ENCODE data around the gene NCR3LG1.
"Not testable (repeated sequence)": the region's sequence is repeated elsewhere in the genome, so short reads cannot be mapped to it uniquely, and the experiment has no call there.

NCR3LG1 gene

DNA sequence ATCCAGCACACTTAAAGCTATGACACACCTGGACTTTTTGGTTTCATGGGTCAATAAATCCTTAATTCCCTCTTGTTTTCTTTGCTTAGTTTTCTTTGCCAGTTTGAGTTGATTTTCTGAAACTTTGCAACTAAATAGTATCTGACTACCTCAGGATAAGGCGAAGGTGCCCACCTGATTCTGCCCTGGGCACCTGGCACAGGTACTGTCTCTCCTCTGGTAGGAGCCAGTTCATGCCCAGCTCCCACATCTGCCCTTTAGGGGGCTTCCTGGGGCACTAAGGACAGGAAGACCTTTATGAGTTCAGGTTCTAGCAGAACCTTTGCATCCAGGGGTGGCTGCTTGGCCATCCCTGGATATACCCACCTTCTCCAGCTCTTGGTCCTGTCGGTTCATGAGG is 56.4 kb downstream of the NCR3LG1 start:
- in situ Hi-C loops (cut with MboI; ENCODE audit: low sequenced_read_pairs), result no loop called here

DNA sequence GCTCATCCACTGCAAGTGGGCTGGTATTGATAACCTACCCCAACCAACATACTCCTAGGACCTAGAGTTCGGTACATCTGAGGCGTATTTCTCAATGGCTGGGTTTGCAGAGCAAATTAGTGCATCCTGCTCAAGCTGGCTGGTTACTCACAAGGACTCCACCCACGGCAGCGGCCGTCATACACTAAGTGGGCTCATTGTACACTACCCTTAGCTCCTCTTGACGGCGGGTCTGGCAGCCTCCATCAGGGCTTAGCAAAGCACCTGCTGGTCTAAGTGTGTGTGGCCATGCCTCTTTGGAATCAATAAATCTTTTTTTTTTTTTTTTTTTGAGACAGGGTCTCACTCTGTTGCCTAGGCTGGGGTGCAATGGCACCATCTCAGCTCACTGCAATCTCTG is 57.0 kb downstream of the NCR3LG1 start:
- in situ Hi-C loops (cut with MboI; ENCODE audit: low sequenced_read_pairs), result no loop called here

DNA sequence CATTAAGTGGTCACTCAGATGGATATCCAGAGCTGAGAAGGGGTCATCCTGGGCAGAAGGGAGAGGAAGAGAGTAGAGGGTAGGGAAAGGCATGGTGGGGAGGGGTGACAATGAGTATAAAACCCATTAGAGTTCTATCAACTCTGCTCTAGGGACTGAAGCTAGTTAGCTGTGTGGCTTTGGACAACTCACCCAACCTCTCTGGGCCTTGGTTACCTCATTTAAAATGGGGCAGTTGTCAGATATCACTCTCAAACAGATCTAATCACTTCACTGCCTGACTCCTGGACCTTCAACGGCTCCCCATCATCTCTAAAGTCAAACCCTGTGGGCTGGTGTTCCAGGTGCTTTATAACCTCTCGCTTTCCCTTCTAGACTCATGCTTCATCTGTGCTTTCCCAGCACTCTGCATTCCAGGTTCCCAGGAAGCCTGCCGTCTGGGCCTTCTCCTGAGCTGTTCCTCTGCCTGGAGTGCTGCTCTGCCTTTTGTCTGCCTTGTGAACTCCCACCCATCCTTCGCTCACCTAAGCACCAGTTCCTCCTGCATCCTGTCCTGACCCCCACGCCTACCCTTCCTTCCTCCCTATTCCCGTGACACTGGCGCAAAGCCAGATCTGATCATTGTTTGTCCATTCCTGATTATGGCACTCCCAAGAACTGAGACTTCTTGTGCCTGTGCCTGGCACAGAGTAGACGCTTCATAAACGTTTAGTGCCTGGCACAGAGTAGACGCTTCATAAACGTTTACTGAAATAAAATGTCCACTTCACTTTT is 59.2 kb downstream of the NCR3LG1 start:
- in situ Hi-C loops (cut with MboI; ENCODE audit: low sequenced_read_pairs), result no loop called here

DNA sequence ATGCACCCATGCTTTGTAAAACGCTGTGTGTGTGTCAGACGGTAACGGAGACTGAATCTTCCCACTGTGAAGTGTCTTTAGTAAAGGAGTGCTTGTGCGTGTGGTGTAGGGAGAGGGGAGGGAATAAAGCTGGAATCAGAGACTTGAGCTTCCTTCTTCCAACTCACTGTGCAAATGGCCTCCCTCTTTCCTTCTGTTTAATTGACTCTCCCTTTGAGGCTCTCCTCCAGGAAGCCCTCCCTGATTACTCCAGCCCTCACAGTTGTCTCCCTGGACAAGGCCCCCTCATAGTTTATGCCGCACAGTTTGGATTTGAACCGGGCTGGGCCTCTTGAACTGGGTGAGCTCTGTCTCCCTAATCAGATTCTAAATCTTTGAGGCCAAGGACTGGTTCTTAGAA is 59.8 kb downstream of the NCR3LG1 start:
- in situ Hi-C loops (cut with MboI; ENCODE audit: low sequenced_read_pairs), result no loop called here

DNA sequence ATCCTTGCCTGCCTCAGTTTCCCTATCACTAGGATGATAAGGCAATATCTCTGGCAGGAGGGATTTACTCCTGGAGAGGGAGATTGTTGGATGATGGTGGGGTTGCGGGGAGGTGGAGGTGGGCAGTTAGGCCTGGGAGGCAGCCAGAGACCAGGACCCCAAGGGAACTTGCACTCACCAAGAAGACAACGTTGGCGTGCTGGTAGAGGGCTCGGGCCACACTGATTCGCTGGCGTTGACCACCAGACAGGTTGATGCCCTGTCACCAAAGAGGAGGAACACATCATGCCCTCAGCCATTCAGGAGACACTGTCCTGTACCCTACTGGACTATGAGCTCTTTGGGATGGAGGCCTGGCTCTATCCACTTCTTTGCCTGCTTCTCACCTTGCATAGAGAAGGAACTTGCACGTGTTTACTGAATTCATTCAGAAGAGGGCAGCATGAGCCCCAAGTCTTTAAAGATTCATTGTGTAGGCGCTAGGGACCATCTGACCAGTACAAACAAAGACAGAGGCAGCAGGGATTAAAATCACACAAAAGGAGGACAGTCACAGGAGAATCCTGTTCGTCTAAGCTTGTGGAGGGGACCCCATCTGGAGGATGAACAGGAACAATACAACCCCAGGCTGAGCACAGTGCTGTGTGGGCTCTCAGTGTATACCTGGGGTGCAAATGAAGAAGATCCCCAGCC is 61.0 kb downstream of the NCR3LG1 start:
- in situ Hi-C loops (cut with MboI; ENCODE audit: low sequenced_read_pairs), result no loop called here

DNA sequence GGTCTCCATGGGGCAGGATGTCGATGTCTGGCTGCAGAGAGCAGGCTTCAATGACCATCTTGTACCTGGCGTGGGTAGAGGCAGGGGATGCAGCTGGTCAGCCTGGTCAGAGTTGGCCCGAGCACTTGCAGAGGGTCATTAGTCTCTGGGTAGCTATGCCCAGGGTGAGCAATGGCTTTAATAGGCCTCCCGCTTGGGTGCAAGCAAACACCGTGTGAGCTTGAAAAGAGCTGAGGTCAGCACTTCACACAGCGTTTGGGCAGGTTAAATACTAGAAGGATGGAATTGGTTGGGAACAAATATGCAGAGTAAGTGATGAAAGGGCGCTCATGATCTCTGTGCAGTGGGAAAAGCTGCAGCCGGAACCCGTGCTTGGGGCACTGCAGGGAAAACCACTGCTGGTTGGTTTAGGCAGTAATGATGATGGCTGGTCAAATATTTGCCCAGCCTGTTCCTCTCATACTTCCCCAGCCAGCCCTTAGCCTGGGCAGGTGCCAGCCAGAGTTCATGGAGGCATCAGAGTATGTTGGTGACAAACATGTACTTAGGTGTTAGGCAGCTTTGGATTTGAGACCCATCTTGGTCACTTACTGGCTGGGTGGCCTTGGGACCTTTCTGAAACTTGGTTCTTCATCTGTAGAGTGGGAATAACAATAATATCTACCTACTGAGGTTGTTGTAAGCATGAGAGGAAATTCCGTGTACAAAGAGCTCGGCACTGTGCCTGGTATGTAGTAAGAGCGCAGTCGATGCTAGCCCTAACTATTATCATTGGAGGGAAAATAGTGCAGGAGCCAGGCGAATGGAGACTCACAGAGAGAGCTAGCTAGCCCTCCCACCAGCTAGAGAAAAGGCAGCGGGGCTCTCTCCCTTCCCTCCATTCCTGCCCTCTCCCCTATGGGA is 62.1 kb downstream of the NCR3LG1 start:
- in situ Hi-C loops (cut with MboI; ENCODE audit: low sequenced_read_pairs), result no loop called here

DNA sequence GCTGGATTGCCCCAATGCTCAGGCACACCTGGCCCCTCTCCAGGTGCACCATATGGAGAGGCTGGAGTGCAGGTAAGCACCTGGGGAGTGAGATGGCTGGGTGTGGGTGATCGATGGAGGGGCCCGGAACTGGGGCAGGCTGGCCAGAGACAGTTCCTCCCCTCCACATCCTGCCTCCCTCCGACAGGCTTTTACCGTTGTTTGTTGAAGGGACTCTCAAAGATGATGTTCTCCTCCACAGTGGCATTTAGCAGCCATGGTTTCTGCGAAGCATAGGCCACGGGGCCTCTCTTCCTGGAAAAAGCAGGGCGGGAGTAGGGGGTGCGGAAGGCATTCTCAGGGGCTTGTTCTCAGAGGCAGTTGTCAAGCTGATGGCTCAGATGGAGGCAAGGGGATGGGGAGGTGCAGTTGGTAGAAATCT is 62.7 kb downstream of the NCR3LG1 start:
- in situ Hi-C loops (cut with MboI; ENCODE audit: low sequenced_read_pairs), result no loop called here

DNA sequence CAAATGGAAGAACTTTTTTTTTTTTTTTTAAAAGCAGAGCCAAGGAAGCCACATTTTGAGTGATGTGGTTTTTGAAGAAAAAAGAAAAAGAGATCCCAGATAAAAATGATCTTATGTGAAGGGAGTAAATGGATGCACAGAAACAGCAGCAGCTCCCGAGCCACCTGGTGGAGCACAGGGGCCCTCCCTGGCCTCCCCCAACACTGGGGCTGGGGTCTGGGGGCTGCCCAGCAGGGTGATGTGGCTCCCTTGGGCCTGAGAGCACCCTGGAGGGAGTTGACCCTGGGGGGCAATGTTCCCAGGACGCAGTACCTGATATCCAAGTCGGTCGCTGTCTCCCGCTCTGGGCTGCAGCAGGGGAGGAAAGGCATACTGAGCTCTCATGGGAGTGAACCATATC is 63.4 kb downstream of the NCR3LG1 start:
- in situ Hi-C loops (cut with MboI; ENCODE audit: low sequenced_read_pairs), result no loop called here

DNA sequence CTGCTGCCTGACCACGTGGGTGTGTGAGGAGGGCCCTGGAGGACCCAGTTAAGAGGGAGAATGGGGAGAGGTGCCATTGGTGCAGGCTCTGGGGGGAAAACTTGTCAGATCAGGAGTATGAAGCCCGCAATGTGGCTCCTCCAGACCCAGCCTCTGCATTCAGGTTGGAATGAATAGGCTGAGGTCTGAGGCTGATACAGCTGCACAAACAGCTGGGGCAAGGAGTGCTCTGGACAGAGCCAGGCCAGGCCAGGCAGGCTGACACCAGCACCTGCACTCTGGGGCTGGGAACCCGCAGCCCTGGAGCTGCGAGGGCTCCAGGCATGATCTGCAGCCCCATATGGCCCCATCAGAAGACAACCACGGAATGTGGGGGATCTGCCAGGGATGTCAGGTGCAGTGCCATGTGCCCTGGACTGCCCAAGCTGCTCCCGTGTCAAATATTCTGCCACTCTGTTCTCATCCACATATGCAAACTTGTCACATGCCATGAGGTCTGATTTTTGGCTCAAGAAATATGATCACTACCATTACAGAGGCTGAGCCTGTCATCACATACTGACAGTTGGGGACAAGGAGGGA is 64.0 kb downstream of the NCR3LG1 start:
- in situ Hi-C loops (cut with MboI; ENCODE audit: low sequenced_read_pairs), result no loop called here

DNA sequence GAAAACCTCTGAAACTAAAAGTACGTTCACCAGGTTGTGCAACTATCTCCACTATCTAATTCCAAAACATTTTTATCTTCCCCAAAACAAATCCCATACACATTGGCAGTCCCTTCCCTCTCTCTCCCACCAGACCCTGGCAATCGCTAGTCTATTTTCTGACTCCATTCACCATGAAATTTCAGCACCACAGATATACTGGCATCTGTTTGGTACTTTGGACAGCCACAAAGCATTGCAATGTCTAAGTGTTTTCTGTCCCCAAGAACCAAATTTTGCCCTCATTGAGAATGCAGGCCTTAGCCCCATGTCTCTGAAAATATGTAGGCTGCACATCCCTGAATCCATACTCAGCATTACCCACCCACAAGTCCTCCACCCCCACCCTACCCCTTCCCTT is 64.9 kb downstream of the NCR3LG1 start:
- in situ Hi-C loops (cut with MboI; ENCODE audit: low sequenced_read_pairs), result no loop called here

DNA sequence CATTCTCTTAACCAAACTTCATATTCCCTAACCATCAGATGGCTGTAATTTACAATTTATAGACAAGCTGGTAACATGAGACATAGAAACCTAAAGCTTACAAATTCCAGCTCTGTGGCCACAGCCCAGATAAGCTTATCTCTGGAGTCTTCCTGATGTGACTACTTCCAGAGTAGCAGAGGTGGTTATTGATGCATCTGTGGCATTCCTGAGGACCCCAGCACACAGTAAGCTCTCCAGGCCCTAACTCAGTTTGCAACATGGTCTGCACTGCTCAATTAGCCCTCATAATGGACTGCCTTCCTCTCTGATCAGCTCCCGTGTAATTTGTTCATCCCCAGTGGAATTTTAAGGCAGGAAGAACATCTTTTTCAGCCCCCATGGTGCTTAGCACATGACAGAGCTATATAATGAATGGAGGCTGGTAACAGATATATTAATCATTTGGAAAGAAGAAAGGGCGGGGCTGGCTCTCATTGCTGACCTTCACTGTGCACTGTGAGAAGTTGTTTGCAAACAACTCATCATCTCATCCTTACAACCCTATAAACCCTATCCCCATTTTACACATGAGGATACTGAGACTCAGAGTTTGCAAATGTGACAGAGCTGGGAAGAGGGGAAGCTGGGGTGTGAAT is 67.0 kb downstream of the NCR3LG1 start:
- in situ Hi-C loops (cut with MboI; ENCODE audit: low sequenced_read_pairs), result no loop called here

DNA sequence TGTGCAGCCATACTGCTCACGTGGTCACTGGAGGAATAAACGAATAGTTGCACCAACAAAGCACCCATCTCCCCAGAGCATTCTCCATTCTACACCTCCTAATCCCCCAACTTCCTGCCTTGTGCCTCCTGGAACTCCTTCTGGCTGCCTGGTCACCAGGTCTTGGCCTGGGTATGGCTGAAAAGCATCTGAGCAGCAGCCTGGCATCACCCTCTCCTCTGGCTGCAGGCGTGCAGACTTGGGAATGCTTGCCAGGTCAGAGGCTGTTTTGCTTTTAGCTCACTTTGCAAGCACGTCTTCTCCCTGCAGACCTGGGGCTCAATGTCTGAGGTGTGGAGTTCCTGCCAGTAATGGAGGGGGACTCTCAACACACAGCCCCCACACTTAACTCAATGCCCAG is 70.2 kb downstream of the NCR3LG1 start:
- in situ Hi-C loops (cut with MboI; ENCODE audit: low sequenced_read_pairs), result no loop called here

DNA sequence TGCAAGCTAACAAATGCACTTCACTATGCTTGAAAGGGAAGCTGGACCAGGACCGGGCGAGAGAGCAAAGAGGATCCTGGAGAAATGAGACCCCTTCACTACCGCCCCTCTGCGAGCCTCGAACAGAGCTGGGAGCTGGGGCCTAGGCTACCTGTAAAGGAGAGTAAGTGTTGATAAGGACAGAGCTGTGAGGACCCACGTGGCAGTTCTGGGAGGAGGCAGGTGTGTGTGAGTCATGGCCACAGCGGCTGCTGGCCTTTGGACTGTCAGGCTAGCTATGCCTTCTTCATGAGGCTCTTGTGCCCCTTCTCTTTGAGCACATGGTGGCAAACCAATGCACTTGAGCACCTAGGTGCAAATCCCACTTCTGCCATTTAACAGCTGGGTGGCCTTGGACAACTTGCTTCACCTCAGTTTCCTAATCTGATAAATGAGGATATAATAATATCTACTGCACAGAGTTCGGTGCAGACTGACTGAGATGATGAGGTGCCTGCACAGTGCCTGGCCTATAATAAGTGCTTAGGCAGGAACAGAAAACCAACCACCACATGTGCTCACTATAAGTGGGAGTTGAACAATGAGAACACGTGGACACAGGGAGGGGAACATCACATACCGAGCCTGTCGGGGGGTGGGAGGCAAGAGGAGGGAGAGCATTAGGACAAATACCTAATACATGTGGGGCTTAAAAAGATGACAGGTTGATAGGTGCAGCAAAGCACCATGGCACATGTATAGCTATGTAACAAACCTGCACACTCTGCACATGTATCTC is 72.1 kb downstream of the NCR3LG1 start:
- in situ Hi-C loops (cut with MboI; ENCODE audit: low sequenced_read_pairs), result no loop called here

DNA sequence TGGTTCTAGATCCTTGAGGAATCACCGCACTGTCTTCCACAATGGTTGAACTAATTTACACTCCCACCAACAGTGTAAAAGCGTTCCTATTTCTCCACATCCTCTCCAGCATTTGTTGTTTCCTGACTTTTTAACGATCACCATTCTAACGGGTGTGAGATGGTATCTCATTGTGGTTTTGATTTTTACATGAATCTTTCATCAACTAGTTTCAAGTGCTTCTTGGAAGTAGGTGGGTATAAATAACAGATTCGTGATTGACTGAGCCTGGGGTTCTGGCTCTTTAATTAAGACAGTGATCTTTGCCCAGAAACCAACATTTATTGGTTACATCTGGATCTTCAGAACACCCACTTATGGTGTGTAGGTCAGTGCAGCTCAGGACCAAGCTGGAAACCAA is 74.6 kb downstream of the NCR3LG1 start:
- in situ Hi-C loops (cut with MboI; ENCODE audit: low sequenced_read_pairs), result not testable (repeated sequence)

Measured in HL-60/S4 treated with retinoic acid at 250 ng/mL for 4 days and 3 days (cell line).